Osteocyte (in vitro differentiated cells): Measurements from ENCODE around the gene TANGO6. TPM values are rescaled to one million over a fixed set of nuclear protein-coding genes. Genes with fewer than 3 reads are reported as not detected.

Source experiments
- DNase-seq: peaks from one replicate; pipeline ENCODE4 v3.0.0; 2021; ENCODE audit warnings: mixed read lengths; ENCODE audit not compliant: unreplicated experiment; ENCODE audit errors: extremely low spot score
- H3K27ac Mint-ChIP-seq: one replicate; pipeline ENCODE4 v1.8.0; 2021; ENCODE audit warnings: mild to moderate bottlenecking, mixed read lengths; ENCODE audit not compliant: unreplicated experiment
- H3K27me3 Mint-ChIP-seq: one replicate; pipeline ENCODE4 v1.8.0; 2021; ENCODE audit warnings: mixed read lengths; ENCODE audit not compliant: unreplicated experiment
- H3K36me3 Mint-ChIP-seq: one replicate; pipeline ENCODE4 v1.8.0; 2021; ENCODE audit warnings: mixed read lengths; ENCODE audit not compliant: unreplicated experiment
- H3K4me1 Mint-ChIP-seq: one replicate; pipeline ENCODE4 v1.8.0; 2021; ENCODE audit warnings: mixed read lengths; ENCODE audit not compliant: unreplicated experiment
- H3K4me3 Mint-ChIP-seq: one replicate; pipeline ENCODE4 v1.8.0; 2021; ENCODE audit warnings: mild to moderate bottlenecking, moderate library complexity, mixed read lengths; ENCODE audit not compliant: unreplicated experiment
- H3K9me3 Mint-ChIP-seq: one replicate; pipeline ENCODE4 v1.8.0; 2021; ENCODE audit warnings: mixed read lengths; ENCODE audit not compliant: unreplicated experiment
- total RNA-seq: library from RNA; stranded (reverse); gene quantifications from 2 replicates; pipeline ENCODE4 v1.2.1, GENCODE V29; 2021
- TF ChIP-seq, protein P1 (sequence below): fragments of 200-600 bp; sonication (generic); IDR thresholded peaks from 2 replicates; pipeline ENCODE4 v1.5.0; 2021; ENCODE audit warnings: antibody characterized with exemption, mild to moderate bottlenecking, moderate library complexity

TANGO6 gene
- total RNA-seq, 1 donor from 2014 or later, result 11.9 TPM

DNA sequence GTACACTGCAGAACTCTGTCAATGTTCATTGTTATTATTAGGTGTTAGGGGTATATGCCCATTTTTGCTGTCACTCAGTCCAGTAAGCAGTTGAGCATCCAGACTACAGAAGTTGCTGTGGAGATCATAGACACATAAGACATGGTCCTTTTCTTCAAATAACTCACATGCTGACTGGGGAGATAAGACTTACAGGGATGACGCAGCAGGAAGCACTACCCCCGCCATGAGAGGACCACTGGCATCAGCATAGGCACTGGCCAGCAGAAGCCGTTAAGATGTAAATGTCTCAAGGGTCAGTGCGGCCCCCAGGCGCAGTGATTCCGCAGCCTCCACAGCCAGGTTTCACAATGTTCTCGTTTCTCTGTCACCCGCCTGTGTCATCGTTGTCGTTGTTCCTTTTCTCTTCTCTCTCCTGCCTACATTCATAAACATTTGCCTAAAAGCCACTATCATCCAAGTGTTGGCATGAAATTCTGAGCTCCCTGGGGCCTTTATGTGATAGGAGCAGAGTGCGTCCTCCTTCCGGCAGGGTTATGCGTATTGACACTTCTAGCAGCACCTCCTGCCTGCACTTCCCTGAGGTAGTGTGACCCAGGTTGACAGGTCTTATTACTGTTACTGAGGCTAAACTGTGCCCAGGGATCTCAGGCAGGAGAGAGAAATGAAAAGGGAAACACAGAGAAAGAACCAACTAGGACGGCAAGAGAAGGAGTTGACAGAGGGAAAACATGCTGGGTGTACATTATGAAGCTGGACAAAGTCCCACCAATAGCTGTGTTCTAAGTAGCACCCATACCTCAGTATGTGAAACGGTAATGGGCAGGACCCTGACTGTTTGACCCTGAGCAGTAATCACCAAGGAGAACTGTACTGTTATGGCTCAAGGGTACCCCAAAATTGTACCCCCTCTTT lies 17.9 kb downstream of the TANGO6 start:
- Mint-ChIP-seq H3K9me3 (no peaks in the 10 kb centered on the region), H3K36me3 (peaks cover 12% of the 10 kb centered on the region), H3K4me3 (no peak overlapping the region), H3K4me1 (no peaks in the 10 kb centered on the region), H3K27ac (no peak overlapping the region), H3K27me3 (no peaks in the 10 kb centered on the region)
- TF ChIP-seq, protein P1, sequence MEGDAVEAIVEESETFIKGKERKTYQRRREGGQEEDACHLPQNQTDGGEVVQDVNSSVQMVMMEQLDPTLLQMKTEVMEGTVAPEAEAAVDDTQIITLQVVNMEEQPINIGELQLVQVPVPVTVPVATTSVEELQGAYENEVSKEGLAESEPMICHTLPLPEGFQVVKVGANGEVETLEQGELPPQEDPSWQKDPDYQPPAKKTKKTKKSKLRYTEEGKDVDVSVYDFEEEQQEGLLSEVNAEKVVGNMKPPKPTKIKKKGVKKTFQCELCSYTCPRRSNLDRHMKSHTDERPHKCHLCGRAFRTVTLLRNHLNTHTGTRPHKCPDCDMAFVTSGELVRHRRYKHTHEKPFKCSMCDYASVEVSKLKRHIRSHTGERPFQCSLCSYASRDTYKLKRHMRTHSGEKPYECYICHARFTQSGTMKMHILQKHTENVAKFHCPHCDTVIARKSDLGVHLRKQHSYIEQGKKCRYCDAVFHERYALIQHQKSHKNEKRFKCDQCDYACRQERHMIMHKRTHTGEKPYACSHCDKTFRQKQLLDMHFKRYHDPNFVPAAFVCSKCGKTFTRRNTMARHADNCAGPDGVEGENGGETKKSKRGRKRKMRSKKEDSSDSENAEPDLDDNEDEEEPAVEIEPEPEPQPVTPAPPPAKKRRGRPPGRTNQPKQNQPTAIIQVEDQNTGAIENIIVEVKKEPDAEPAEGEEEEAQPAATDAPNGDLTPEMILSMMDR, result no peak
- DNase-seq, result no peak

DNA sequence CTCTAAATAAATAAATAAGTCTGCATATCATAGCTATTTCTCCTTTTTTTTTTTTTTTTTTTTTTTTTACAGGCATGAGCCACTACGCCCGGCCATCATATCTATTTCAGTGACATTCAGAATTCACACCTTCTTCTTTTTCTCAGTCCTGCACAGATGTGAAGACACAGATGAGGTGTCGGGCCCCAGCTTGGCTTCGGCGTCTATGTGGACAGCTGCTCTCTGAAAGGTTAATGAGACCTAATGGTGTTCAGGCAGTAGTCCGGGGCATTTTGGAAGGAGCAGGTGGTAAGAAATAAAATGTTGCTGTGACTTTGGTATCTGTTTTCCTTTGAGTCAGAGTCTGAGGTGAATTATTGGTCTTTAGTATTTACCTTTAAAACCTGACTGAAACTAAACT lies 23.6 kb downstream of the TANGO6 start:
- TF ChIP-seq, protein P1, result no peak
- H3K36me3 Mint-ChIP-seq, result peaks cover 20% of the 10 kb centered on the region
- H3K4me3 Mint-ChIP-seq, result no peak overlapping the region
- no peaks in the 10 kb centered on the region for H3K4me1 Mint-ChIP-seq
- no peaks in the 10 kb centered on the region for H3K9me3 Mint-ChIP-seq
- no peak for DNase-seq
- no peaks in the 10 kb centered on the region for H3K27me3 Mint-ChIP-seq
- H3K27ac Mint-ChIP-seq, result no peak overlapping the region

DNA sequence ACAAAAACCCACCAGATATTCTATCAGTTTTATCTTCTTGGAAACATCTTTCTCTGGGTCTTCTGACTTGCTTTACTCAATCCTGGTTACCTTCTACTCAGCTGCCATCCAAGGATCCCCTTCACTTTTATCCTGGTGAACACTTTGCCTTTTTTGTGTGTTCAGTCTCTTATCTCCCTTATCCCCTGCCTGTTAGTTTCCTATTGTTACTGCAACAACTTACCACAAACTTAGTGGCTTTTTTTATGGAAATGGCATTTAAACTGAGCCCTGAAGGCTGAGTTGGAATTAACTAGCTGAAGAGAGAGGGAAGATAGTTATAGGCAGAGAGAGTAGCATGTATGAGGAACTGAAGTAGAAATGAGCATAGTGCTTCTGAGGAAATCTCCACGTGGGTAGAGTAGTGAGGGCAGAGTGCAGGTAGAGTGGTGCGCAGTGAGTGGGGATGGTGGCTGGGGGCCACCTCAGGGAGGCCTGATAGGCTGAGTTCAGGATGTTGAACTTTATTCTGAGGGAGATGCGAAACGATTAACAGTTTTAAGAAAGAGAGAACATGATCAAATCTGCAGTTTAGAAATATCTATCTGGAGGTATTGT lies 26.3 kb downstream of the TANGO6 start:
- Mint-ChIP-seq H3K27ac (no peak overlapping the region), H3K4me1 (no peaks in the 10 kb centered on the region)

DNA sequence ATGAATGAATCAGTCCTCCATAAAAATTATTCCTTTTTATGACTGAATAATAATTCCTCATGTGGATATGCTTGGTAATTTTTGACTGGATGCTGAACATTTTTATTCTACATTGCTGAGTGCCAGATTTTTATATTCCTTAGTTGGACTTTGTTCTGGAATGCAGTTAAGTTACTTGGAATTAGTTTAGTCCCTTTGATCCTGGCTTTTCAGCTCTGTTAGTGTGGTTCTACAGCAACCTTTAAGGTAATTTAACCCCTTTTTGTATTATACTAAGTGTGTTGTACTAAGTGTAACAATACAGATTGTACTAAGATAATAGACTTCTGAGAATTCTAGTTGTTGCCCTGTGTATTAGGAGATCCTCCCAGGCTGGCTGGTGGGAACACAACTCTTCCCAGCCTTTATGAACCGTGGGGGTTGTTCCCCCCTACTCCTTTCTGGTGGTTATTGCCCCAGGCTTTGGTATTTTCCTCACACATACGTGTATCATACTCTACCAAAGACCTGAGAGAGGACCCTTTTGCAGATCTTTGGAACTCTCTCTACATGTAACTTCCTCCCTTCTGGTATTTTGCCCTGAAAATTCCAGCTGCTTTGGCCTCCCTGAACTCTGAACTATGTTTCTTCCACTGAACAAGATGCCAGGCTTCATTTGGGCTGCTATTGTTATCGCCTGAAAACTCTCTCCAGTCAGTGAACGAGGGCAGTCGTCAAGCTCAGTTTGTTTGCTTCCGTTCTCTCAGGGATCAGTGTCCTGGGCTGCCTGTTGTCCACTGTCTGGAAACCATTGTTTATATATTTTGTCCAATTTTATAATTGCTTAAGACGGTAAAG lies 30.5 kb downstream of the TANGO6 start:
- no peak overlapping the region for H3K27ac Mint-ChIP-seq
- peaks cover 23% of the 10 kb centered on the region for H3K36me3 Mint-ChIP-seq
- TF ChIP-seq, protein P1, result no peak
- no peaks in the 10 kb centered on the region for H3K9me3 Mint-ChIP-seq
- H3K4me3 Mint-ChIP-seq, result no peak overlapping the region
- no peaks in the 10 kb centered on the region for H3K27me3 Mint-ChIP-seq
- no peak for DNase-seq
- H3K4me1 Mint-ChIP-seq, result no peaks in the 10 kb centered on the region

More for the DNA sequence above, 26.3 kb downstream of the TANGO6 start:
- H3K9me3 Mint-ChIP-seq, result no peaks in the 10 kb centered on the region
- no peak overlapping the region for H3K4me3 Mint-ChIP-seq
- DNase-seq, result no peak
- TF ChIP-seq, protein P1, result no peak
- H3K36me3 Mint-ChIP-seq, result peaks cover 20% of the 10 kb centered on the region
- no peaks in the 10 kb centered on the region for H3K27me3 Mint-ChIP-seq
